IMR-90 (cell line): ENCODE measurements around the gene MYH9. TPM values are rescaled to one million over a fixed set of nuclear protein-coding genes. Genes with fewer than 3 reads are reported as not detected.
"Not testable (repeated sequence)": the region's sequence is repeated elsewhere in the genome, so short reads cannot be mapped to it uniquely, and the experiment has no call there.

Source experiments
- ATAC-seq: fragments of 200-7000 bp; cut with Tn5 transposase; 2 replicates; pipeline ENCODE4 v1.9.1; 2020; ENCODE audit warnings: low read depth, mild to moderate bottlenecking, moderate library complexity
- BruUV-seq: library from RNA; stranded (reverse); fragments of 400-500 nt; replicated peaks from 2 replicates; lab custom pipeline; 2021; lab: Mats Ljungman, UMichigan
- CTCF ChIA-PET: fragments of 300-600 bp; formaldehyde crosslinking; extraction: SDS; loops from one replicate; lab custom pipeline; 2021; ENCODE audit warnings: antibody characterized with exemption; lab: Yijun Ruan, JAX
- POLR2A ChIA-PET: fragments of 300-600 bp; sonication (Branson Sonifier 250); formaldehyde crosslinking; loops from one replicate; lab custom pipeline; 2022; ENCODE audit warnings: antibody characterized with exemption; ENCODE audit not compliant: unreplicated experiment; lab: Charles Lee
- DNase-seq: peaks from one replicate; pipeline ENCODE4 v3.0.0; 2013
- H2AFZ ChIP-seq: replicated peaks from 2 replicates; pipeline ENCODE3; 2013; ENCODE audit warnings: low read length, mild to moderate bottlenecking; ENCODE audit not compliant: poor library complexity
- H2AK5ac ChIP-seq: 2 replicates; pipeline ENCODE4 v1.6.1; 2013; ENCODE audit warnings: low read depth, low read length, inconsistent platforms
- H2AK9ac ChIP-seq: replicated peaks from 2 replicates; pipeline ENCODE3; 2013; ENCODE audit warnings: mild to moderate bottlenecking, low read depth, low read length, moderate library complexity; ENCODE audit not compliant: poor library complexity
- H2BK120ac ChIP-seq: 2 replicates; pipeline ENCODE4 v1.6.1; 2013; ENCODE audit warnings: low read depth, low read length, inconsistent platforms
- H2BK15ac ChIP-seq: 3 replicates; pipeline ENCODE4 v1.6.1; 2013; ENCODE audit warnings: low read depth, low read length, inconsistent platforms
- H2BK20ac ChIP-seq: 2 replicates; pipeline ENCODE4 v1.6.1; 2013; ENCODE audit warnings: low read depth, mild to moderate bottlenecking, inconsistent platforms, low read length, moderate library complexity
- H2BK5ac ChIP-seq: 2 replicates; pipeline ENCODE4 v1.6.1; 2013; ENCODE audit warnings: mild to moderate bottlenecking, low read depth, low read length, inconsistent platforms; ENCODE audit not compliant: poor library complexity, severe bottlenecking
- H3K14ac ChIP-seq: replicated peaks from 2 replicates; pipeline ENCODE4 v1.6.1; 2013; ENCODE audit warnings: low read depth, low read length, inconsistent platforms
- H3K18ac ChIP-seq: 2 replicates; pipeline ENCODE4 v1.6.1; 2013; ENCODE audit warnings: low read depth, low read length, control low read depth
- H3K23ac ChIP-seq: 2 replicates; pipeline ENCODE4 v1.6.1; 2013; ENCODE audit warnings: low read depth, low read length, inconsistent platforms
- H3K27ac ChIP-seq: 2 replicates; pipeline ENCODE4 v1.5.1; 2013; ENCODE audit warnings: mild to moderate bottlenecking, control low read depth, low read length; ENCODE audit not compliant: insufficient read depth
- H3K27me3 ChIP-seq: 2 replicates; pipeline ENCODE4 v1.6.1; 2013; ENCODE audit warnings: low read length; ENCODE audit not compliant: control insufficient read depth, insufficient read depth
- H3K36me3 ChIP-seq: 2 replicates; pipeline ENCODE4 v1.6.1; 2013; ENCODE audit warnings: low read length, mixed read lengths; ENCODE audit not compliant: control insufficient read depth, insufficient read depth
- H3K4ac ChIP-seq: 2 replicates; pipeline ENCODE4 v1.6.1; 2013; ENCODE audit warnings: low read depth, low read length, inconsistent platforms
- H3K4me1 ChIP-seq: 2 replicates; pipeline ENCODE4 v1.6.1; 2013; ENCODE audit warnings: low read length, mixed read lengths; ENCODE audit not compliant: control insufficient read depth, insufficient read depth
- H3K4me2 ChIP-seq: 2 replicates; pipeline ENCODE4 v1.6.1; 2013; ENCODE audit warnings: low read depth, mild to moderate bottlenecking, control low read depth, low read length, moderate library complexity
- H3K4me3 ChIP-seq: 2 replicates; pipeline ENCODE4 v1.5.1; 2013; ENCODE audit warnings: low read depth, mild to moderate bottlenecking, control low read depth, low read length, moderate library complexity; ENCODE audit not compliant: insufficient read depth
- H3K56ac ChIP-seq: 2 replicates; pipeline ENCODE4 v1.6.1; 2013; ENCODE audit warnings: low read length, inconsistent platforms; ENCODE audit not compliant: insufficient read depth; ENCODE audit errors: extremely low read depth
- H3K79me1 ChIP-seq, 2 experiments: 2 replicates each; pipeline ENCODE4 v1.6.1; 2013; ENCODE audit warnings: low read length in 2 of 2, inconsistent platforms in 1 of 2, low read depth in 1 of 2
- H3K9ac ChIP-seq: 2 replicates; pipeline ENCODE4 v1.6.1; 2013; ENCODE audit warnings: low read depth, low read length, control low read depth
- H3K9me1 ChIP-seq: 2 replicates; pipeline ENCODE4 v1.6.1; 2013; ENCODE audit warnings: low read length, inconsistent platforms; ENCODE audit not compliant: insufficient read depth
- H3K9me3 ChIP-seq: 2 replicates; pipeline ENCODE4 v1.6.1; 2013; ENCODE audit warnings: low read length; ENCODE audit not compliant: control insufficient read depth, insufficient read depth
- H4K20me1 ChIP-seq: 2 replicates; pipeline ENCODE4 v1.6.1; 2013; ENCODE audit warnings: low read length, inconsistent platforms; ENCODE audit not compliant: insufficient read depth
- H4K5ac ChIP-seq: 2 replicates; pipeline ENCODE4 v1.6.1; 2013; ENCODE audit warnings: mild to moderate bottlenecking, low read depth, low read length, control low read depth
- H4K8ac ChIP-seq, 2 experiments: 2 replicates each; pipeline ENCODE4 v1.6.1; 2013; ENCODE audit warnings: low read depth in 2 of 2, low read length in 2 of 2, control low read depth in 1 of 2, inconsistent platforms in 1 of 2
- H4K91ac ChIP-seq: 2 replicates; pipeline ENCODE4 v1.6.1; 2013; ENCODE audit warnings: low read depth, low read length, inconsistent platforms; ENCODE audit not compliant: insufficient read depth
- whole genome bisulfite sequencing, 2 experiments: methylation state at CpG; one replicate each; pipeline versions ENCODE4 v1.1.5 to v1.1.7; 2013; ENCODE audit warnings: missing lambda C conversion rate in 2 of 2; ENCODE audit not compliant: insufficient read length in 1 of 2; ENCODE audit errors: extremely low coverage in 2 of 2; 5-methylcytosine and 5-hydroxymethylcytosine counted together
- dilution Hi-C: fragments of 300-500 bp; cut with HindIII; formaldehyde crosslinking; loops from one replicate; pipeline ENCODE4 v1.14.3; 2018; ENCODE audit warnings: low sequenced_read_pairs; ENCODE audit not compliant: unreplicated experiment
- in situ Hi-C: fragments of 300-500 bp; cut with MboI; formaldehyde crosslinking; loops from 3 replicates; pipeline ENCODE4 v1.14.3; 2019; ENCODE audit warnings: low sequenced_read_pairs, inconsistent platforms, mixed read lengths
- intact Hi-C: fragments of 100-400 bp; cut with micrococcal nuclease; formaldehyde crosslinking; loops from 2 replicates; pipeline ENCODE4 v1.10.0; 2022
- polyA plus RNA-seq, 3 experiments: library from polyadenylated mRNA; depleted of rRNA; stranded (reverse); fragments of >200 nt; gene quantifications; 2 replicates each; pipeline ENCODE4 v1.2.3, GENCODE V29; 2012; ENCODE audit warnings: low replicate concordance in 1 of 3
- total RNA-seq: library from RNA; depleted of rRNA; stranded (reverse); fragments of >200 nt; gene quantifications from 2 replicates; pipeline ENCODE4 v1.2.3, GENCODE V29; 2012

Gene MYH9
- total and polyA plus RNA-seq, 2 of the 4 experiments (the other 2 are of a cell fraction) = 475 to 554 TPM

- H2AK9ac ChIP-seq, H3K4me2 ChIP-seq, DNase-seq, H3K36me3 ChIP-seq, H3K27ac ChIP-seq, H4K5ac ChIP-seq, CTCF ChIA-PET, intact Hi-C loops, H4K20me1 ChIP-seq, dilution Hi-C loops, H3K56ac ChIP-seq, H3K9ac ChIP-seq, H3K9me3 ChIP-seq, H2BK5ac ChIP-seq, H3K23ac ChIP-seq, BruUV-seq, in situ Hi-C loops, H3K4me3 ChIP-seq, ATAC-seq, H2AFZ ChIP-seq, H3K27me3 ChIP-seq: not testable (repeated sequence)
- H3K14ac ChIP-seq = 0 out of 2 replicates have a peak overlapping the region, but pooled peaks have one; percentile 53
- H3K4ac ChIP-seq = peak overlapping the region; percentile 38
- H4K91ac ChIP-seq = peak overlapping the region; percentile 10; the same call in 1 of the 2 replicates
- H2BK120ac ChIP-seq = peak overlapping the region; percentile 54
- WGBS, 2 experiments = 96% methylated on average over 3 of the region's 5 CpGs; no CpG with 5 or more reads in 1 of the 2 experiments
- H2BK20ac ChIP-seq = peak overlapping the region; percentile 73; the same call in 1 of the 2 replicates
- H4K8ac ChIP-seq = peak overlapping the region in 1 of 2 experiments; percentile 72; a peak in 1 of 4 replicates
- peak overlapping the region; percentile 85; the same call in 1 of the 2 replicates for H2AK5ac ChIP-seq
- H3K9me1 ChIP-seq = peaks cover 13% of the 10 kb centered on the region
- peak overlapping the region; percentile 42; the same call in 1 of the 3 replicates for H2BK15ac ChIP-seq
- peaks cover 24% of the 10 kb centered on the region for H3K4me1 ChIP-seq
- POLR2A ChIA-PET = interaction anchor here (1.2 kb wide), 1 partner anchor 40 kb away, joined by 4 read pairs; no protein-coding TSS in a partner anchor
- peak overlapping the region; percentile 0; the same call in 1 of the 2 replicates for H3K18ac ChIP-seq
- H3K79me1 ChIP-seq = peaks cover 0 to 11% of the 10 kb centered on the region in 2 experiments; a peak in 2 of 4 replicates
Observed at GRCh38 chr22:36424466-36424865, 36.7 kb upstream of the MYH9 start.
